GM23338 (cell line): ENCODE data around the gene DIP2C.

Experiments
- CREB1 ChIP-seq: fragments of 250-450 bp; sonication (Bioruptor Pico); IDR thresholded peaks from 2 replicates; pipeline ENCODE4 v1.5.0; 2020; ENCODE audit warnings: low read depth, mild to moderate bottlenecking, moderate library complexity
- CTCF ChIP-seq, 2 experiments: fragments of 200-600 bp in 1 of 2; sonication (generic) in 1 of 2; conservative IDR thresholded peaks; 2 replicates each; pipeline versions ENCODE4 v1.5.1 to v1.6.1; 2016 to 2017; ENCODE audit warnings: antibody characterized with exemption in 2 of 2, low read depth in 2 of 2, mild to moderate bottlenecking in 2 of 2, moderate library complexity in 1 of 2
- ETS1 ChIP-seq: IDR thresholded peaks from 2 replicates; pipeline ENCODE4 v1.6.1; 2016; ENCODE audit warnings: antibody characterized with exemption
- EZH2 ChIP-seq: fragments of 200-600 bp; sonication (generic); IDR thresholded peaks from one replicate; pipeline ENCODE4 v1.8.0; 2017; ENCODE audit warnings: antibody characterized with exemption, mild to moderate bottlenecking, low read depth; ENCODE audit not compliant: unreplicated experiment
- EZH2phosphoT487 ChIP-seq: fragments of 200-600 bp; sonication (generic); IDR thresholded peaks from one replicate; pipeline ENCODE4 v1.8.1; 2018; ENCODE audit warnings: antibody characterized with exemption; ENCODE audit not compliant: unreplicated experiment
- JUNB ChIP-seq: IDR thresholded peaks from one replicate; pipeline ENCODE4 v1.6.1; 2016; ENCODE audit warnings: antibody characterized with exemption; ENCODE audit not compliant: unreplicated experiment
- NANOG ChIP-seq: IDR thresholded peaks from 2 replicates; pipeline ENCODE4 v1.6.1; 2016; ENCODE audit warnings: antibody characterized with exemption, borderline replicate concordance
- POLR2AphosphoS5 ChIP-seq: IDR thresholded peaks from 2 replicates; pipeline ENCODE4 v1.6.1; 2016; ENCODE audit warnings: antibody characterized with exemption, low read depth
- REST ChIP-seq: IDR thresholded peaks from one replicate; pipeline ENCODE4 v1.6.1; 2018; ENCODE audit warnings: antibody characterized with exemption; ENCODE audit not compliant: unreplicated experiment
- ZNF331 ChIP-seq: fragments of 250-450 bp; sonication (Bioruptor Pico); IDR thresholded peaks from 2 replicates; pipeline ENCODE4 v1.5.0; 2020; ENCODE audit warnings: low read depth, mild to moderate bottlenecking, moderate library complexity

- TF ChIP-seq POLR2AphosphoS5 (no peak), NANOG (no peak), REST (no peak), CREB1 (CRISPR knock-in tag) (no peak), CTCF (conservative IDR thresholded peaks at IDR 0.05; ENCODE audit: low read depth in 2 of 2) (no peak), ZNF331 (no peak), EZH2 (no peak), EZH2phosphoT487 (no peak), JUNB (no peak), ETS1 (no peak)
These were observed 325.1 kb downstream of the DIP2C start for GRCh38 chr10:364267-364775.
